Endothelial cell of hepatic sinusoid (primary cell): ENCODE data around the gene ECHDC3.

Source experiments
- in situ Hi-C: cut with HindIII; loops from 2 replicates; pipeline ENCODE4 v1.10.0; 2017; ENCODE audit warnings: low sequenced_read_pairs

The ECHDC3 gene

GRCh38 chr10:11746883-11747539, 4.8 kb downstream of the ECHDC3 start:
- in situ Hi-C loops, result no loop called here

- in situ Hi-C loops, result no loop called here
Measured at GRCh38 chr10:11748866-11749265, 6.7 kb downstream of the ECHDC3 start.

- in situ Hi-C loops, result loop anchor here (5.0 kb wide), 1 partner anchor 248 kb away; no protein-coding TSS in a partner anchor
Measured at GRCh38 chr10:11750420-11750819, 8.2 kb downstream of the ECHDC3 start.

GRCh38 chr10:11754173-11754572, 12.0 kb downstream of the ECHDC3 start:
- in situ Hi-C loops, result loop anchor here (5.0 kb wide), 1 partner anchor 252 kb away; no protein-coding TSS in a partner anchor

GRCh38 chr10:11754620-11755019, 12.4 kb downstream of the ECHDC3 start:
- in situ Hi-C loops, result loop anchor here (5.0 kb wide), 1 partner anchor 252 kb away; no protein-coding TSS in a partner anchor

- in situ Hi-C loops, result no loop called here
Measured at GRCh38 chr10:11755512-11756263, 13.5 kb downstream of the ECHDC3 start.

GRCh38 chr10:11756766-11757315, 14.7 kb downstream of the ECHDC3 start:
- in situ Hi-C loops, result no loop called here

- in situ Hi-C loops, result no loop called here
Measured at GRCh38 chr10:11757454-11757820, 15.3 kb downstream of the ECHDC3 start.

- in situ Hi-C loops, result no loop called here
Measured at GRCh38 chr10:11757821-11758463, 15.8 kb downstream of the ECHDC3 start.

- in situ Hi-C loops, result no loop called here
Measured at GRCh38 chr10:11758527-11759236, 16.5 kb downstream of the ECHDC3 start.

- in situ Hi-C loops, result no loop called here
Measured at GRCh38 chr10:11759347-11759746, 17.2 kb downstream of the ECHDC3 start.

GRCh38 chr10:11760151-11760550, 18.0 kb downstream of the ECHDC3 start:
- in situ Hi-C loops, result no loop called here

GRCh38 chr10:11760861-11761260, 18.7 kb downstream of the ECHDC3 start:
- in situ Hi-C loops, result no loop called here

- in situ Hi-C loops, result no loop called here
Measured at GRCh38 chr10:11761431-11761830, 19.2 kb downstream of the ECHDC3 start.

- in situ Hi-C loops, result no loop called here
Measured at GRCh38 chr10:11762706-11763500, 20.7 kb downstream of the ECHDC3 start.

GRCh38 chr10:11763501-11763861, 21.3 kb downstream of the ECHDC3 start:
- in situ Hi-C loops, result no loop called here

- in situ Hi-C loops, result no loop called here
Measured at GRCh38 chr10:11765141-11765540, 23.0 kb downstream of the ECHDC3 start.

- in situ Hi-C loops, result no loop called here
Measured at GRCh38 chr10:11772575-11773288, 30.6 kb downstream of the ECHDC3 start.

GRCh38 chr10:11773761-11774441, 31.7 kb downstream of the ECHDC3 start:
- in situ Hi-C loops, result no loop called here
